ENCODE data around the gene ZNF280A.
A peak's percentile ranks its signal among the peaks of the same experiment; 100 is the strongest.
"Not testable (repeated sequence)": the region's sequence is repeated elsewhere in the genome, so short reads cannot be mapped to it uniquely, and the experiment has no call there.

ZNF280A gene

GRCh38 chr22:22485524-22485923, 34.5 kb downstream of the ZNF280A start:
- no peak for DNase-seq
- in situ Hi-C loops (cut with HindIII; ENCODE audit: low pct_ligation_motif_present, low pct_unique_long_range_greater_than_20kb, low sequenced_read_pairs): no loop called here

DNA sequence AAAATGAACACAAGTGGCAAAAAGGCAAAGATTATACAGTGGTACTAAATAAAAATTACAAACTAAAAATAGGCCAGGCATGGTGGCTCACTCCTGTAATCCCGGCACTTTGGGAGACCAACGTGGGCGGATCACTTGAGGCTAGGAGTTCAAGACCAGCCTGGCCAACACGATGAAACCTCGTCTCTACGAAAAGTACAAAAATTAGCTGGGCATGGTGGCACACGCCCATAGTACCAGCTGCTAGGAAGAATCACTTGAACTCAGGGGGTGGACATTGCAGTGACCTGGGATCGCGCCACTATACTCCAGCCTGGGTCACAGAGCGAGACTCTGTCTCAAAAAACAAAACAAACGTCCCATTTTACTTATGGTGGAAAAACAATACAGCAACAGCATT, 36.0 kb downstream of the ZNF280A start:
- no peak for DNase-seq
- in situ Hi-C loops (cut with HindIII; ENCODE audit: low pct_ligation_motif_present, low pct_unique_long_range_greater_than_20kb, low sequenced_read_pairs): no loop called here

DNA sequence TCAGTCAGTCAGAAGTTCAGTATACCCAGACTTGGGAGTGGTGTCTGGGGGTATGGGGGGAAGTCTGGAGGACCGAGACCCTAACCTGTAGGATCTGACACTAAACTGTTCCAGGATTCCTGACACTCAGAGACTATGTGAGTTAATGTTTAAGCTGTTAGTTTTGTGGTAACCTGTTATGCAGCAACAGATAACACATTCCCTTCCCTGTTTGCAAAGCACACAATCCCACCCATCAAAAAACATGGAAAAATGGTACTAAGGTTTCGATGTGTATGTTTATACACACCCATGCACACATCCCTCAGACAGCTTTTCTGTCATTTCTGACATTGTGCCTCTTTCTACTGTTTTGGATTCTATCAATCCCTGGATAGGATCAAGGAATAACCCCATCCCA, 39.1 kb downstream of the ZNF280A start:
- DNase-seq: peak; percentile 19
- in situ Hi-C loops (cut with HindIII; ENCODE audit: low pct_ligation_motif_present, low pct_unique_long_range_greater_than_20kb, low sequenced_read_pairs): no loop called here

- in situ Hi-C loops (cut with HindIII; ENCODE audit: low pct_ligation_motif_present, low pct_unique_long_range_greater_than_20kb, low sequenced_read_pairs): no loop called here
- no peak for DNase-seq
Measured at GRCh38 chr22:22479999-22480532, 40.0 kb downstream of the ZNF280A start.

GRCh38 chr22:22479116-22479515, 41.0 kb downstream of the ZNF280A start:
- in situ Hi-C loops (cut with HindIII; ENCODE audit: low pct_ligation_motif_present, low pct_unique_long_range_greater_than_20kb, low sequenced_read_pairs): no loop called here
- DNase-seq: no peak

DNA sequence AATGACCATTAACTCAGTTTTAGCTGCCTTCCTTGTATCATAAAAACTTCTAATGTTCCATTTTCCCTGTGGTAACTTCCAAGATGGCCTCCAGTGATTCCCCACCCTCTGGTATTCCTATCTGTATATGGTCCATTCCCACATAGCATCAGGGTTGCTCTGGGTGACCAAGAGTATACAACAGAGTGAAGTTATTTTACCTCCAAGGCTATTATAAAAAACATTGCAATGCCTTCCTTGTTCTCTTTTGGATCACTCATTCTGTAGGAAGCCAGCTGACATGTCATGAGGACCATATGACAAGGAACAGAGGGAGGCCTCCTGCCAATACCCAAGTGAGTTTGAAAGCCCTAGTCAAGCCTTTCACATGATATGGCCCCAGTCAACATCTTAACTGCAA, 41.6 kb downstream of the ZNF280A start:
- DNase-seq: no peak

DNA sequence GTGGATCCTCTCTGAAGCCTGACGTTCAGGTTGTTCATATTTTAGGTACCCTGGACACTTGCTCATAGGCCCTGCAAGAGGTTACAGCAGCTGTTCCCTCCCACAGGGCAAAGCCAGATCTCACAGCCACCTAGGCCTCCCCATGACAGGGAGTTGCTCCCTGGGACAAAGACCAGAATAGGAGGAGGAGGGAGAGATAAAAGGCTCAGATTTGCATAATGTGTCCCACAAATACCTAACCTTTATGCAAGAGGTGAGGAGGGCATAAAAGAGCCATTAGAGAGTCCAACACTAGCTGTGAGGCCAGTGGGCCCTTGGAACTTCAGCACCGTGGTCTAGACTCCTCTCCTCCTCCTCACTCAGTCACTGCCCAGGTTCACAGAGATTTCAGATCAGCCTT, 45.3 kb downstream of the ZNF280A start:
- no peak for DNase-seq
- in situ Hi-C loops (cut with HindIII; ENCODE audit: low pct_ligation_motif_present, low pct_unique_long_range_greater_than_20kb, low sequenced_read_pairs): no loop called here

More for the DNA sequence above, 41.6 kb downstream of the ZNF280A start:
- in situ Hi-C loops (cut with HindIII; ENCODE audit: low pct_ligation_motif_present, low pct_unique_long_range_greater_than_20kb, low sequenced_read_pairs): no loop called here

DNA sequence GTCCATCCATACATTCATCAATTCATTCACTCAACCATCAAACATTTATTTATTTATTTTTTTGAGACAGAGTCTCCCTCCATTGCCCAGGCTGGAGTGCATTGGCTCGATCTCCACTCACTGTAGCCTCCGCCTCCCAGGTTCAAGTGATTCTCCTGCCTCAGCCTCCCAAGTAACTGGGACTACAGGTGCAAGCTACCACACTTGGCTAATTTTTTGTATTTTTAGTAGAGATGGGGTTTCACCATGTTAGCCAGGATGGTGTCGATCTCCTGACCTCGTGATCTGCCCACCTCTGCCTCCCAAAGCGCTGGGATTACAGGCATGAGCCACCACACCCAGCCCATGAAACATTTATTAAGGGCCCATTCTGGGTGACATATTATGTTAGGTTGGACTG, 49.0 kb downstream of the ZNF280A start:
- in situ Hi-C loops (cut with HindIII; ENCODE audit: low pct_ligation_motif_present, low pct_unique_long_range_greater_than_20kb, low sequenced_read_pairs); DNase-seq: not testable (repeated sequence)

DNA sequence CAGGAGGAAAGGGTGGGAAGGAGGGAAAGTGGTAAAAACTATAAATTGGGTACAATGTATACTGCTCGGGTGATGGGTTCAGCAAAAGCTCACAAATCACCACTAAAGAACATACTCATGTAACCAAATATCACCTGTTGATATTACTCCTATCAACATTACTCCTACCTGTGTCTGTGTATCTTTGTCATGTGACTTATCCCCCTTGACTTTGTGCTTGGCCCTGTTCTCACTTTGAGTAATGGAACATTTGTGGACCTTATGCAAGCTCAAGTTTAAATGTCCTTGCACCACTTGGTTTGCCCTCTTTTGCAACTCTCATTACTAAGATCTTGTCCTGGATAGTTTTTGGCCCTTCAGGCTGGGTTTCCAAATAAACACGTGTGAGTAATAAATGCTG, 50.5 kb downstream of the ZNF280A start:
- in situ Hi-C loops (cut with HindIII; ENCODE audit: low pct_ligation_motif_present, low pct_unique_long_range_greater_than_20kb, low sequenced_read_pairs): no loop called here
- no peak for DNase-seq

GRCh38 chr22:22468794-22469469, 51.1 kb downstream of the ZNF280A start:
- in situ Hi-C loops (cut with HindIII; ENCODE audit: low pct_ligation_motif_present, low pct_unique_long_range_greater_than_20kb, low sequenced_read_pairs); DNase-seq: not testable (repeated sequence)

DNA sequence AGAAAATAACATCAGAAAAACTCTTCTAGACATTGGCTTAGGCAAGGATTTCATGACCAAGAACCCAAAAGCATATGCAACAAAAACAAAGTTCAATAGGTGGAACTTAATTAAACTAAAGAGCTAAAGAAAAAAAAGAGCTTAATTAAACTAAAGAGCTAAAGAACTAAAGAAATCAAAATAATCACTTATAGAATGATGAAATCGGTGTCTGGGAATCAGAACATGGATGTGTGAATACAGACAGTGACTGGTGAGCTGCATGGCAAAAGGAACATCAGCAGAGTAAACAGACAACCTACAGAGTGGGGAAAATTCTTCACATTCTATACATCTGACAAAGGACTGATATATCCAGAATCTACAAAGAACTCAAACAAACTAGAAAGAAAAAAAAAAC, 53.0 kb downstream of the ZNF280A start:
- no peak for DNase-seq
- in situ Hi-C loops (cut with HindIII; ENCODE audit: low pct_ligation_motif_present, low pct_unique_long_range_greater_than_20kb, low sequenced_read_pairs): no loop called here

DNA sequence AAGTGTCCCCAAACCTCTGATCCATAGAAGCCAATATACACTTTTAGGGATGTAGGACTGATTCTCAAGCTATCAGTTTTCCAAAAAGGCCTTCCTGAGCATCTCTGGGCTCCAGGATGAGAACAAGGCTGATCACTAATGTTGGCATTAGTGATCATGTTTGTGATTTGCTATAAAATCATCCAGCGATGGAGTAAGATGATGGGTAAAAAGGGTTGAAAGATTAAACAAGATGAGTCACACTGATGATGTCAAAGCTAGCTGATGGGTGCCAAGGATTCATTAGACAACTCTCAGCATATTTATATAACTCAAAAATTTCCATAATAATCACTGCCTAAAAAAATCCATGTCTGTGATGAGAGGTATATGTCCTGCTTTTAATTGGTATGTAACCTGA, 54.3 kb downstream of the ZNF280A start:
- DNase-seq: no peak
- in situ Hi-C loops (cut with HindIII; ENCODE audit: low pct_ligation_motif_present, low pct_unique_long_range_greater_than_20kb, low sequenced_read_pairs): no loop called here

- in situ Hi-C loops (cut with HindIII; ENCODE audit: low pct_ligation_motif_present, low pct_unique_long_range_greater_than_20kb, low sequenced_read_pairs): no loop called here
- no peak for DNase-seq
Measured at GRCh38 chr22:22465094-22465602, 54.9 kb downstream of the ZNF280A start.

DNA sequence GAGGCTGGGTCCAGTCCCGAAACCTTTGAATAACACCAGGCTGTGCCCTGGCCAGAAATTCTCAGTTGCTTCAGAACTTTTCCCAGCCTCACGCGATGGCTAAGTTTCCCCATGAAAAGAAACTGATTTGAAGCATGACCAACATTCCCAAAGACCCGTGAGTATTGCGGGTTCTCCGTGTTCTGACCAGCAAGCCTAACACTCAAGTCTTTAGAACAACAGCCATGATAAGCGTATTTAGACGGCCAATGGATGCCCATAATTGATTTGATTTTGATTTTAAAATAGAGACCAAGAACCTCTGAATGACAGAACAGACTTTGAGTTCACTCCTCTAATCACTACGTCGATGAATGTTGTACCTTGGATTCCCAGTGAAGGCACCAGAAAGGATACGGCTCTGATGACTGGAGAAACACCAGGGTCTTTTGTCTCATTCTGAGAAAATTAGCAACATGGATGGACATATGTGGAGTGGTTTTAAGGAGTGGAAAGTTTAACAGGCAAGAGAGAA, 55.5 kb downstream of the ZNF280A start:
- no peak for DNase-seq
- in situ Hi-C loops (cut with HindIII; ENCODE audit: low pct_ligation_motif_present, low pct_unique_long_range_greater_than_20kb, low sequenced_read_pairs): no loop called here

GRCh38 chr22:22463855-22464540, 56.1 kb downstream of the ZNF280A start:
- in situ Hi-C loops (cut with HindIII; ENCODE audit: low pct_ligation_motif_present, low pct_unique_long_range_greater_than_20kb, low sequenced_read_pairs): no loop called here
- DNase-seq: peak; percentile 60
